Panc1 (cell line): ENCODE data around the gene PTBP3. TPM values are rescaled to one million over a fixed set of nuclear protein-coding genes. Genes with fewer than 3 reads are reported as not detected.

Experiments used
- ATAC-seq: fragments of 200-7000 bp; cut with Tn5 transposase; 2 replicates; pipeline ENCODE4 v1.9.1; 2020; ENCODE audit warnings: mild to moderate bottlenecking, moderate library complexity
- BruUV-seq: library from RNA; stranded (reverse); fragments of 400-500 nt; replicated peaks from 2 replicates; lab custom pipeline; 2021; lab: Mats Ljungman, UMichigan
- CTCF ChIA-PET: fragments of 300-600 bp; sonication (Branson Sonifier 250); formaldehyde crosslinking; loops from one replicate; lab custom pipeline; 2022; ENCODE audit warnings: antibody characterized with exemption; lab: Charles Lee
- POLR2A ChIA-PET: fragments of 300-600 bp; sonication (Branson Sonifier 250); formaldehyde crosslinking; loops from one replicate; lab custom pipeline; 2022; ENCODE audit warnings: antibody characterized with exemption; lab: Charles Lee
- DNase-seq: peaks from one replicate; pipeline ENCODE4 v3.0.0-alpha.2; 2010; ENCODE audit warnings: low read depth, low spot score
- H3K27ac ChIP-seq: 2 replicates; pipeline ENCODE4 v1.5.1; 2011; ENCODE audit warnings: mild to moderate bottlenecking, low read length, inconsistent platforms
- H3K27me3 ChIP-seq: fragments of 200-500 bp; sonication (Bioruptor generic); 2 replicates; pipeline ENCODE4 v1.6.0; 2014; ENCODE audit warnings: low read length, inconsistent platforms; ENCODE audit not compliant: control insufficient read depth, insufficient read depth
- H3K36me3 ChIP-seq: fragments of 200-500 bp; sonication (Bioruptor generic); 2 replicates; pipeline ENCODE4 v1.5.1; 2014; ENCODE audit warnings: inconsistent platforms, mild to moderate bottlenecking, low read length, moderate library complexity; ENCODE audit not compliant: control insufficient read depth, insufficient read depth
- H3K4me1 ChIP-seq: 2 replicates; pipeline ENCODE4 v1.5.1; 2011; ENCODE audit warnings: inconsistent platforms, mild to moderate bottlenecking, low read length, moderate library complexity; ENCODE audit not compliant: control insufficient read depth, insufficient read depth
- H3K4me3 ChIP-seq, 2 experiments: 2 replicates each; pipeline ENCODE4 v1.5.1; 2011 to 2012; ENCODE audit warnings: low read depth in 2 of 2, low read length in 2 of 2, mild to moderate bottlenecking in 2 of 2, inconsistent platforms in 1 of 2, moderate library complexity in 1 of 2
- H3K9me3 ChIP-seq: fragments of 200-500 bp; sonication (Bioruptor generic); 2 replicates; pipeline ENCODE4 v1.5.1; 2014; ENCODE audit warnings: low read depth, mild to moderate bottlenecking, inconsistent platforms, low read length, moderate library complexity; ENCODE audit not compliant: control insufficient read depth, insufficient read depth
- CTCF ChIP-seq: fragments of 450-650 bp; IDR thresholded peaks from 2 replicates; pipeline ENCODE4 v1.5.1; 2017; ENCODE audit warnings: mild to moderate bottlenecking
- POLR2AphosphoS5 ChIP-seq: IDR thresholded peaks from 2 replicates; pipeline ENCODE4 v1.6.1; 2012; ENCODE audit warnings: mild to moderate bottlenecking, low read depth, low read length, moderate library complexity
- REST ChIP-seq, 2 experiments: IDR thresholded peaks; 2 replicates each; pipeline ENCODE4 v1.6.1; 2011 to 2012; ENCODE audit warnings: low read depth in 2 of 2, control low read depth in 1 of 2, low read length in 1 of 2, mild to moderate bottlenecking in 1 of 2, moderate library complexity in 1 of 2; ENCODE audit not compliant: insufficient read depth in 1 of 2
- SIN3A ChIP-seq: IDR thresholded peaks from 2 replicates; pipeline ENCODE4 v1.6.1; 2012; ENCODE audit warnings: low read depth, mild to moderate bottlenecking, low read length, moderate library complexity, borderline replicate concordance; ENCODE audit not compliant: insufficient read depth
- TCF7L2 ChIP-seq: IDR thresholded peaks from 2 replicates; pipeline ENCODE4 v1.6.1; 2011; ENCODE audit warnings: mild to moderate bottlenecking, low read depth, low read length, inconsistent platforms
- in situ Hi-C: cut with HindIII; loops from 2 replicates; pipeline ENCODE4 v1.10.0; 2016; ENCODE audit warnings: low sequenced_read_pairs, low pct_unique_long_range_greater_than_20kb
- intact Hi-C: fragments of 100-400 bp; cut with micrococcal nuclease; formaldehyde crosslinking; loops from one replicate; pipeline ENCODE4 v1.10.0; 2022; ENCODE audit not compliant: unreplicated experiment
- total RNA-seq: library from RNA; stranded (reverse); gene quantifications from one replicate; pipeline ENCODE4 v1.2.1, GENCODE V29; 2021; ENCODE audit not compliant: unreplicated experiment

Gene PTBP3
- total RNA-seq, 1 experiment from 2014 or later = 82.5 TPM

- POLR2A ChIA-PET = no interaction called here
- Histone ChIP-seq H3K27ac (no peak overlapping the region), H3K36me3 (peaks cover 3% of the 10 kb centered on the region; the same call in 1 of the 2 replicates), H3K27me3 (no peaks in the 10 kb centered on the region), H3K4me3 (no peak overlapping the region), H3K4me1 (no peaks in the 10 kb centered on the region; the same call in 1 of the 2 replicates), H3K9me3 (no peaks in the 10 kb centered on the region)
- CTCF ChIA-PET = no interaction called here
- TF ChIP-seq SIN3A = no peak
- TF ChIP-seq REST (IDR thresholded peaks at IDR 0.05; ENCODE audit: insufficient read depth in 1 of 2, low read depth in 2 of 2, low read length in 1 of 2) = no peak
- TF ChIP-seq TCF7L2 = no peak
- no peak for TF ChIP-seq CTCF
- no peak for TF ChIP-seq POLR2AphosphoS5
- ATAC-seq (no peak), DNase-seq (no peak)
- in situ Hi-C loops = no loop called here
- no TSS peak for BruUV-seq
- intact Hi-C loops = no loop called here
Measured at GRCh38 chr9:112252194-112252593, 81.2 kb downstream of the PTBP3 start.

- Histone ChIP-seq H3K4me1 (no peaks in the 10 kb centered on the region; the same call in 1 of the 2 replicates), H3K27ac (no peak overlapping the region), H3K27me3 (no peaks in the 10 kb centered on the region), H3K9me3 (no peaks in the 10 kb centered on the region), H3K4me3 (no peak overlapping the region), H3K36me3 (peaks cover 3% of the 10 kb centered on the region; the same call in 1 of the 2 replicates)
- in situ Hi-C loops = no loop called here
- CTCF ChIA-PET = no interaction called here
- POLR2A ChIA-PET = no interaction called here
- intact Hi-C loops = no loop called here
- ATAC-seq (no peak), DNase-seq (no peak)
- BruUV-seq = no TSS peak
- no peak for TF ChIP-seq CTCF
Measured at GRCh38 chr9:112249277-112249676, 84.1 kb downstream of the PTBP3 start.
